Hepatocyte (in vitro differentiated cells): ENCODE measurements around the gene MICAL3.

Experiments
- EZH2phosphoT487 ChIP-seq: fragments of 200-600 bp; sonication (generic); IDR thresholded peaks from one replicate; pipeline ENCODE4 v1.6.1; 2018; ENCODE audit warnings: antibody characterized with exemption, mild to moderate bottlenecking, low read depth, moderate library complexity; ENCODE audit not compliant: unreplicated experiment, severe bottlenecking
- TF ChIP-seq, protein P1 (sequence below): fragments of 200-600 bp; sonication (generic); IDR thresholded peaks from 2 replicates; pipeline ENCODE4 v1.5.1; 2016; ENCODE audit warnings: antibody characterized with exemption, mild to moderate bottlenecking; ENCODE audit not compliant: poor library complexity

GRCh38 chr22:17823964-17824363 is 200.4 kb downstream of the MICAL3 start:
- TF ChIP-seq, protein P1, sequence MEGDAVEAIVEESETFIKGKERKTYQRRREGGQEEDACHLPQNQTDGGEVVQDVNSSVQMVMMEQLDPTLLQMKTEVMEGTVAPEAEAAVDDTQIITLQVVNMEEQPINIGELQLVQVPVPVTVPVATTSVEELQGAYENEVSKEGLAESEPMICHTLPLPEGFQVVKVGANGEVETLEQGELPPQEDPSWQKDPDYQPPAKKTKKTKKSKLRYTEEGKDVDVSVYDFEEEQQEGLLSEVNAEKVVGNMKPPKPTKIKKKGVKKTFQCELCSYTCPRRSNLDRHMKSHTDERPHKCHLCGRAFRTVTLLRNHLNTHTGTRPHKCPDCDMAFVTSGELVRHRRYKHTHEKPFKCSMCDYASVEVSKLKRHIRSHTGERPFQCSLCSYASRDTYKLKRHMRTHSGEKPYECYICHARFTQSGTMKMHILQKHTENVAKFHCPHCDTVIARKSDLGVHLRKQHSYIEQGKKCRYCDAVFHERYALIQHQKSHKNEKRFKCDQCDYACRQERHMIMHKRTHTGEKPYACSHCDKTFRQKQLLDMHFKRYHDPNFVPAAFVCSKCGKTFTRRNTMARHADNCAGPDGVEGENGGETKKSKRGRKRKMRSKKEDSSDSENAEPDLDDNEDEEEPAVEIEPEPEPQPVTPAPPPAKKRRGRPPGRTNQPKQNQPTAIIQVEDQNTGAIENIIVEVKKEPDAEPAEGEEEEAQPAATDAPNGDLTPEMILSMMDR, result no peak
- TF ChIP-seq EZH2phosphoT487, result no peak
